KBM-7 (cell line): ENCODE results near the gene CDK6.
A peak's percentile ranks its signal among the peaks of the same experiment; 100 is the strongest.

Experiments
- DNase-seq: peaks from one replicate; pipeline ENCODE4 v3.0.0-alpha.2; 2015
- in situ Hi-C: fragments of 300-500 bp; cut with MboI; formaldehyde crosslinking; loops from 2 replicates; pipeline ENCODE4 v1.14.3; 2020; ENCODE audit warnings: low sequenced_read_pairs, low pct_unique_long_range_greater_than_20kb, mixed read lengths

CDK6 gene

DNA sequence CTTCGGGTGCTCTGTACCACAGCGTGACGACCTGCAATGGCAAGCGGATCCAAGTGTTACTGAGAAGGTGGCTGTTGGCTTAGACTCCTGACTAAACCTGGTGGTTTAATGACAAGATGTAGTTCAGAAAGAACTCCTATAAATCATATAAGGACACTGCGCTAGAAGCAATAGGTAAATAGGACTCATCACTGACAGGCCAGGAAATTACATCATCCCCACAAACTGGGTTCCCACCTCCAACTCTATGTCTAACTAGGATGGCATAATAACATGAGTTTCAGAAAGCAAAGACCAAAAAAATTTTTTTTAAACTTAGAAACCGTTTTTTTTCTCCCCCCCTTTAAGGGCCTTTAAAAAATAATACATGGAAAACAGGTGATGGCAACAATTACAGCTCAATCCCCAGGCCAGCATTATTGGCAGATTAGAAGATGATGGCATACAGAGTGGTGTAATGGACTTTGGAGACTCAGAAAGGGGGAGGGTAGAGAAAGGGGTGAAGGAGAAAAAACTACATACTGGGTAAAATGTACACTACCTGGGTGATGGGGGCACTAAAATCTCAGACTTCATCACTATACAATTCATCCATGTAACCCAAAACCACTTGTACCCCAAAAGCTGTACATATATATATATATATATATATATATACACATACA lies 164.7 kb downstream of the CDK6 start:
- in situ Hi-C loops, result no loop called here
- no peak for DNase-seq

DNA sequence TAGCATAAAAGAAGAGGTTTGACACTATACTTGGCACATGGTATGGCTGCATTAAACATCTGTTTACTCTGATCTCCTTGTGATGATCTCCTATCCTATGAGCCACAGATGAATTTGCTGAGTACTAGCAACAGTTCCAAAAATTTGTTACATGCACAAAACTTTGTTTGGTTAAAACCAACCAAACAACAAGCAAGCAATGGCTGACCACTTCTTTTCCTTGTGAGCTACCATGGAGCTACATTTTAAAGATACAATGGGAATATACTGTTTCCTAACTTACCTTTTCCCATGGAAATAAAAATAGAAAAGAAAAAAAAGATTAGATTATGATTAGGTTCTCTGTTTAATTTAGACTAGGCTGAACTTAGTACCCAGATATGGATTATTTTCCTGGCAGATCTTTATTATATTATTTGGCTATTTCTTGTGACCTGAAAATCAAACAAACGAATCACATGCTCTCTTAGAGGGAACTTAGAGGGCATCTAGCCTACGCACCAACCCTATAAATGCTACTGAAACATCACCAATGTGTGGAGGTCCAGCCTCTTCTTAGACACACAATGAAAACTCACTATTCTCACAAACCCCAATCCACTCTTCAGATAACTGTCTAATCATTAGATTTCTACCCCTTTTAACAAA lies 166.0 kb downstream of the CDK6 start:
- in situ Hi-C loops, result no loop called here
- no peak for DNase-seq

DNA sequence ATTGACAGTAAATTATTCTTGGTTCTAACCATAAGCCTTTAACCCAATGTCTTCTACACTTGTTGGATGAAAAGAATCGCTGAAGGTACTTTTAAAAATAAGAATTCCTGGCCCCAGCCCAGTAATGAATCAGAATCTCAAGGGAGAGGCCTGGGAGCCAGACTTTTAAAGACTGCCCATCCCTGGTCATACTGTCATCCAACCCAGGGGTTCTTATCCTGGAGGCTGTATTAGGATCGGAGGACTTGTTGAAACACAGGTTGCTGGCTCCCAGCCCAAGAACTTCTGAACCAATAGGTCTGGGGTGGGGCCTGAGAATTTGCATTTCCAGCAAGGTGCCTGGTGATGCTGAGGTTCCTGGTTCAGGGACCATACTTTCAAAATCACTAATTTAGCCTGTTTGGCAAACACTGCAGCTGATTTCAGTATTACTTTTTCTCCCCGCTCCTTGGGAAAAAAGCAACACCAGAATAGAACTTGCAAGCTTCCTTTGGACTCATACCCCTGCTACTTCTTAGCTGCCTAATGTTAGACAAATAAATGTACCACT lies 166.7 kb downstream of the CDK6 start:
- in situ Hi-C loops, result no loop called here
- no peak for DNase-seq

GRCh38 chr7:92668564-92668963 lies 167.8 kb downstream of the CDK6 start:
- no peak for DNase-seq
- in situ Hi-C loops, result no loop called here

GRCh38 chr7:92667816-92668535 lies 168.4 kb downstream of the CDK6 start:
- no peak for DNase-seq
- in situ Hi-C loops, result no loop called here

DNA sequence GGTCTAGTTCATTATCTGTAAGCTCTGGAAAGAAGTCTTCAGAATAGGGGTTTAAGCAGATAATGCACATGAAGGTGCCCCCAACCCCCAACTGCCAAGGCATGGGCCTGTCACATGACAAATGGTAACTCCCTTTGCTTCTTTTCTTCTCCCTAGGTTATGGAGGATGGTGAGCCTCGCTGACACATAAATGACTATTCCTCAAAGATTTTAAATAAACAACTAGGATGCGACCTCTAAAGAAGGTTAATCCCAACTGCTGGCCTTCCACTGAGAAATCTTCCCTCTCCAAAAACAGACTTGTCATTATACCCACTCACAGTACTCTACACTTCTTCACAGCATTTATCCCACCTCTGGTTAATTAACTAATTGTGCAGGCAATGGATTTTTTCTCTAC lies 170.4 kb downstream of the CDK6 start:
- in situ Hi-C loops, result no loop called here
- no peak for DNase-seq

GRCh38 chr7:92661651-92662050 lies 174.7 kb downstream of the CDK6 start:
- in situ Hi-C loops, result no loop called here
- no peak for DNase-seq

DNA sequence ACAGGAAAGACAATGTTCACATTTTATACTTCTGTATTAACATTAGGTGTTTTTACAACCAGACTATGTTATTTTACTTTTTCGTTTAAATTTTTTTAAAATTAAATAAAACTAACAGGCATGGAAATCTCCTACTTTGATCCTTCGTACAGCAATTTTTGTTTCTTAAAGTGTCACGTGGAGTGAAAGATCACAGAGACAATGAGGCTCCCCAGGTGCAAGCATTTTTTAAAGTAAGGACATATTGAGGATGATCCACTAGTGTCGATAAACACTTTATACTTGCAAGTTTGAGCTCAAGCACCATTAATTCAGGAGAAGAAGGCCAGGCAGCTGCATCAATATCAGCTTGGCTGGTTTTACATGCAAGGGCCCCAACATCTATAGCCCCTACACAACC lies 177.7 kb downstream of the CDK6 start:
- in situ Hi-C loops, result no loop called here

GRCh38 chr7:92657391-92657790 lies 179.0 kb downstream of the CDK6 start:
- in situ Hi-C loops, result no loop called here

More for the DNA sequence above, 177.7 kb downstream of the CDK6 start:
- no peak for DNase-seq

GRCh38 chr7:92656121-92656520 lies 180.3 kb downstream of the CDK6 start:
- no peak for DNase-seq
- in situ Hi-C loops, result no loop called here

More at GRCh38 chr7:92657391-92657790, 179.0 kb downstream of the CDK6 start:
- DNase-seq, result no peak

DNA sequence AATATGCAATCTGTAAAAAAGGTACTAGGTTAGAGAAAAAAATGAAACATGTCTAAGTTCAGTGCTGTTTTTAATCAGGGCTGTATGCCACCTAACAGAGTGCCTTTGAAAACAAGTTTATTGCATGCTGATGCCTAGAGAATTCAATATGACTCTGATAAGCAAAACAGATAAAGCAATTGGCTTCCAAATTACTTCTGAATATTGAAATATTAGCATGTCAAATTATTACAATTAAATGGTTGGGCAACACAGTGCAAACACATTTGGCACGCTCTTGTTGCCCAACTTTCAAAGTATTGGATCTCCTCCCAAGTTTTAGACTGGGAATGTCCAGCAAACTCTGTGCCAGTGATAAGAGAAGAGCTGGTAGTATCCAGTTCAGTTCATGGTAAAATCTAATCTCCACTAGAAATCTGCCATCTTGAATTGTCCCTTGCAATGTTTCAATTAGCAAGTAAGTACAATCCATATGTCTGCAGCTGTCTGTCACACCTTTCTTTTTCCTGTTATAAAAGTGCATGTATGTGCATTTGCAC lies 181.0 kb downstream of the CDK6 start:
- in situ Hi-C loops, result no loop called here
- DNase-seq, result no peak

DNA sequence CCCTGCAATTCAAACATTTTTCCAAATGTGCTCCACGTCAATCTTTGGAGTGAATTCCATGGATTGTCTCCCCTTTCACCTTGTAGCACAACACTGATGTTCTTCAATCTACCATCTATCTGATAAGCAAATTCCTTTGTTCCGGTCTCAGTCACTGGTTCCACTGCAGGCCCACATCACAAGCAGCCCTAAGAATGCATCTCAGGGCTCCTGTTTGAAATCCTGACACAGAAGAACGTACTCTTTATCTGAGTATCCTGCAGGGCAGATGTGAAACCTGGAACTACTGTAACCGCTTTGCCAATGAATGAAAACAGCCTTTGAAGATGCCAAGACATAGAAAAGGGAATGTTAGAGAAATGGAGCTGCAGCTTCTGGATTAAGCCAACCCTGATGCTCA lies 183.2 kb downstream of the CDK6 start:
- in situ Hi-C loops, result no loop called here
- no peak for DNase-seq

GRCh38 chr7:92652536-92652935 lies 183.8 kb downstream of the CDK6 start:
- DNase-seq, result no peak
- in situ Hi-C loops, result no loop called here

DNA sequence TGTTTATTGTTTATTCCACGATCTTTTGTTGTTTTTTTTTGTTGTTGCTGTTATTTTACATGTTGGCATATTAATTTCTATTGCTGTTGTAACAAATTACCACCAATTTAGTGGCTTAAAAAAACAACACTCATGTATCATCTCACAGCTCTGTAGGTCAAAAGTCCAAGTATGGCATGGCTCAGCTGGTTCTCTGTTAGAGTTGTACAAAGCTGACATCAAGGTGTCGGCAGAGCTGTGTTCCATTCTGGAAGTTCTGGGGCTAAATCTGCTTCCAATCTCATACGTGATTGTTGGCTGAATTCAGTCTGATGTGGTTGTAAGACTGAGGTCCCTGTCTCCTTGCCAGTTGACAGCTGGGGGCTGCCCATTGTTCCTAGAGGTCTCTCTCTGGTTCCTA lies 186.0 kb downstream of the CDK6 start:
- in situ Hi-C loops, result no loop called here
- no peak for DNase-seq

- DNase-seq, result no peak
- in situ Hi-C loops, result no loop called here
Measured at GRCh38 chr7:92648067-92648466, 188.3 kb downstream of the CDK6 start.

- in situ Hi-C loops, result no loop called here
Measured at GRCh38 chr7:92647652-92648051, 188.7 kb downstream of the CDK6 start.

GRCh38 chr7:92647011-92647625 lies 189.3 kb downstream of the CDK6 start:
- DNase-seq, result no peak
- in situ Hi-C loops, result no loop called here

More at GRCh38 chr7:92647652-92648051, 188.7 kb downstream of the CDK6 start:
- no peak for DNase-seq

- in situ Hi-C loops, result no loop called here
- DNase-seq, result peak; percentile 67
Measured at GRCh38 chr7:92645114-92646061, 191.0 kb downstream of the CDK6 start.
